ENCODE measurements around the gene LCA5L. TPM values are rescaled to one million over a fixed set of nuclear protein-coding genes. Genes with fewer than 3 reads are reported as not detected.

Gene LCA5L
- not detected for total RNA-seq
- polyA plus RNA-seq, result under 1 TPM in 1 of 2 donors, not detected in 1; 0.24 TPM
- total RNA-seq, result 0.54 reads per million

- Histone ChIP-seq H3K27ac (ENCODE audit: low read depth, low read length) (peak within 1 kb of the TSS; percentile 76), H3K9me3 (ENCODE audit: control insufficient read depth in 2 of 3, low read length in 3 of 3) (no peaks in the 10 kb centered on the region), H3K4me1 (ENCODE audit: control insufficient read depth in 2 of 2, insufficient read depth in 2 of 2, low read length in 2 of 2) (peaks cover 11 to 13% of the 10 kb centered on the region in 2 donors), H3K27me3 (ENCODE audit: control insufficient read depth in 2 of 2, insufficient read depth in 2 of 2, low read length in 2 of 2) (peaks cover 0 to 2% of the 10 kb centered on the region in 2 donors), H3K36me3 (ENCODE audit: control insufficient read depth in 2 of 3, insufficient read depth in 3 of 3, low read length in 3 of 3) (no peaks in the 10 kb centered on the region), H3K4me3 (ENCODE audit: low read length) (peak within 1 kb of the TSS; percentile 83)
- Mint-ChIP-seq H3K27ac (peak within 1 kb of the TSS; percentile 86 to 98 (median 94)), H3K27me3 (peaks cover 0 to 44% (median 14%) of the 10 kb centered on the region in 5 donors), H3K4me3 (peak within 1 kb of the TSS; percentile 91 to 99 (median 94)), H3K9me3 (peaks cover 0 to 4% (median 0%) of the 10 kb centered on the region in 11 donors), H3K4me1 (peaks cover 8 to 26% (median 14%) of the 10 kb centered on the region in 7 donors), H3K36me3 (no peaks in the 10 kb centered on the region)
- intact Hi-C loops (cut with micrococcal nuclease), result loop anchor here (1.0 to 5.0 kb wide), 10 partner anchors 57 to 1883 kb away; partner anchors contain the start of genes PSMG1 (in 2 of the 2), BRWD1 (in 1 of the 2), ETS2 (in 1 of the 2) and HMGN1 (in 1 of the 2)
- DNase-seq (peak; percentile 80 to 96 (median 90)), ATAC-seq (peak; percentile 93)
- ChIA-PET POLR2A (interaction anchor here (0.6 kb wide), 1 partner anchor 640 kb away, joined by 4 read pairs; the partner anchor contains the start of gene ETS2), CTCF (no interaction called here)
These were observed at the start of gene LCA5L for GRCh38 chr21:39445321-39446269. Gene LCA5L (minus strand): TSS chr21:39445778. CDS start chr21:39428493, 17,285 bp downstream.

- Histone ChIP-seq H3K4me3 (ENCODE audit: low read length) (no peak overlapping the region), H3K36me3 (ENCODE audit: control insufficient read depth in 2 of 3, insufficient read depth in 3 of 3, low read length in 3 of 3) (no peaks in the 10 kb centered on the region), H3K9me3 (ENCODE audit: control insufficient read depth in 2 of 3, low read length in 3 of 3) (no peaks in the 10 kb centered on the region), H3K27ac (ENCODE audit: low read depth, low read length) (no peak overlapping the region), H3K4me1 (ENCODE audit: control insufficient read depth in 2 of 2, insufficient read depth in 2 of 2, low read length in 2 of 2) (no peaks in the 10 kb centered on the region), H3K27me3 (ENCODE audit: control insufficient read depth in 2 of 2, insufficient read depth in 2 of 2, low read length in 2 of 2) (no peaks in the 10 kb centered on the region)
- intact Hi-C loops (cut with micrococcal nuclease), result no loop called here
- Mint-ChIP-seq H3K4me3 (no peak overlapping the region), H3K27ac (no peak overlapping the region), H3K36me3 (peaks cover 0 to 7% (median 4%) of the 10 kb centered on the region in 5 donors), H3K4me1 (no peaks in the 10 kb centered on the region), H3K27me3 (peaks cover 0 to 3% (median 0%) of the 10 kb centered on the region in 5 donors), H3K9me3 (peaks cover 0 to 13% (median 4%) of the 10 kb centered on the region in 11 donors)
- CTCF ChIA-PET, result no interaction called here
- POLR2A ChIA-PET, result no interaction called here
- no peak for DNase-seq
- ATAC-seq, result no peak
These were observed 43.9 kb upstream of the LCA5L start for GRCh38 chr21:39489380-39489924.

- Histone ChIP-seq H3K4me3 (ENCODE audit: low read length) (no peak overlapping the region), H3K4me1 (ENCODE audit: control insufficient read depth in 2 of 2, insufficient read depth in 2 of 2, low read length in 2 of 2) (no peaks in the 10 kb centered on the region), H3K27me3 (ENCODE audit: control insufficient read depth in 2 of 2, insufficient read depth in 2 of 2, low read length in 2 of 2) (no peaks in the 10 kb centered on the region), H3K27ac (ENCODE audit: low read depth, low read length) (no peak overlapping the region), H3K9me3 (ENCODE audit: control insufficient read depth in 2 of 3, low read length in 3 of 3) (no peaks in the 10 kb centered on the region), H3K36me3 (ENCODE audit: control insufficient read depth in 2 of 3, insufficient read depth in 3 of 3, low read length in 3 of 3) (no peaks in the 10 kb centered on the region)
- intact Hi-C loops (cut with micrococcal nuclease), result no loop called here
- POLR2A ChIA-PET, result no interaction called here
- ATAC-seq (no peak), DNase-seq (no peak)
- H3K4me1 Mint-ChIP-seq, result no peaks in the 10 kb centered on the region
- H3K4me3 Mint-ChIP-seq, result no peak overlapping the region
- H3K9me3 Mint-ChIP-seq, result no peaks in the 10 kb centered on the region
- H3K36me3 Mint-ChIP-seq, result peaks cover 0 to 8% (median 0%) of the 10 kb centered on the region in 5 donors
- no peak overlapping the region for H3K27ac Mint-ChIP-seq
- CTCF ChIA-PET, result no interaction called here
- peaks cover 0 to 2% (median 0%) of the 10 kb centered on the region in 5 donors for H3K27me3 Mint-ChIP-seq
These were observed 39.2 kb upstream of the LCA5L start for GRCh38 chr21:39484711-39485276.

DNA sequence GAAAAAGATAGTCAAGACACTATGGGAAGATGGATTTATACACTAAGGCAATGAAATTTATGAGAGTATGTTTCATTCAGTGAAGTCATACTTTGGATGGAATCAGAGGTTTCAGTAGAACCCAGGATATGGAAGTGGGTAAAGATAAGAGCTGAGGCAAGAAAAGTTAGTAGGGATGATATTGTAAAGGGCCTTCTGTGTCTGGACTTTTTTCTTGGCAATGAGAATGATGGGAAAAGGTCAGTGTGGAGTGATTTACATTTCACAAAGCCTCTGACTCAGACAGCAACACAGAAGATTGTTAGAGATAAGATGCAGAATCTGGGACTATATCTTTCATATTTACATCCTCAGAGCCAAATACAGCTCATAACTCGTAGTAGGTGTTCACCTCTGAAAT lies 38.3 kb upstream of the LCA5L start:
- peaks cover 0 to 2% (median 0%) of the 10 kb centered on the region in 5 donors for H3K27me3 Mint-ChIP-seq
- Histone ChIP-seq H3K4me3 (ENCODE audit: low read length) (no peak overlapping the region), H3K9me3 (ENCODE audit: control insufficient read depth in 2 of 3, low read length in 3 of 3) (no peaks in the 10 kb centered on the region), H3K36me3 (ENCODE audit: control insufficient read depth in 2 of 3, insufficient read depth in 3 of 3, low read length in 3 of 3) (no peaks in the 10 kb centered on the region), H3K4me1 (ENCODE audit: control insufficient read depth in 2 of 2, insufficient read depth in 2 of 2, low read length in 2 of 2) (no peaks in the 10 kb centered on the region), H3K27ac (ENCODE audit: low read depth, low read length) (no peak overlapping the region), H3K27me3 (ENCODE audit: control insufficient read depth in 2 of 2, insufficient read depth in 2 of 2, low read length in 2 of 2) (no peaks in the 10 kb centered on the region)
- peaks cover 0 to 9% (median 0%) of the 10 kb centered on the region in 5 donors for H3K36me3 Mint-ChIP-seq
- no peak for DNase-seq
- H3K4me3 Mint-ChIP-seq, result no peak overlapping the region
- intact Hi-C loops (cut with micrococcal nuclease), result no loop called here
- ChIA-PET CTCF (no interaction called here), POLR2A (no interaction called here)
- no peaks in the 10 kb centered on the region for H3K9me3 Mint-ChIP-seq
- H3K4me1 Mint-ChIP-seq, result no peaks in the 10 kb centered on the region
- no peak for ATAC-seq
- H3K27ac Mint-ChIP-seq, result no peak overlapping the region

- H3K4me1 Mint-ChIP-seq, result no peaks in the 10 kb centered on the region
These were observed 36.3 kb upstream of the LCA5L start for GRCh38 chr21:39481886-39482285.

GRCh38 chr21:39480271-39480670 lies 34.7 kb upstream of the LCA5L start:
- Histone ChIP-seq H3K4me1 (ENCODE audit: control insufficient read depth in 2 of 2, insufficient read depth in 2 of 2, low read length in 2 of 2) (no peaks in the 10 kb centered on the region), H3K36me3 (ENCODE audit: control insufficient read depth in 2 of 3, insufficient read depth in 3 of 3, low read length in 3 of 3) (no peaks in the 10 kb centered on the region), H3K27me3 (ENCODE audit: control insufficient read depth in 2 of 2, insufficient read depth in 2 of 2, low read length in 2 of 2) (no peaks in the 10 kb centered on the region), H3K9me3 (ENCODE audit: control insufficient read depth in 2 of 3, low read length in 3 of 3) (no peaks in the 10 kb centered on the region), H3K4me3 (ENCODE audit: low read length) (no peak overlapping the region), H3K27ac (ENCODE audit: low read depth, low read length) (no peak overlapping the region)
- ChIA-PET POLR2A (no interaction called here), CTCF (no interaction called here)
- H3K27me3 Mint-ChIP-seq, result peaks cover 0 to 2% (median 0%) of the 10 kb centered on the region in 5 donors
- no peak overlapping the region for H3K27ac Mint-ChIP-seq
- DNase-seq (no peak), ATAC-seq (no peak)
- H3K9me3 Mint-ChIP-seq, result no peaks in the 10 kb centered on the region
- H3K4me1 Mint-ChIP-seq, result no peaks in the 10 kb centered on the region
- intact Hi-C loops (cut with micrococcal nuclease), result no loop called here
- peaks cover 0 to 17% (median 11%) of the 10 kb centered on the region in 5 donors for H3K36me3 Mint-ChIP-seq
- H3K4me3 Mint-ChIP-seq, result no peak overlapping the region

More at GRCh38 chr21:39481886-39482285, 36.3 kb upstream of the LCA5L start:
- POLR2A ChIA-PET, result no interaction called here
- Histone ChIP-seq H3K27ac (ENCODE audit: low read depth, low read length) (no peak overlapping the region), H3K27me3 (ENCODE audit: control insufficient read depth in 2 of 2, insufficient read depth in 2 of 2, low read length in 2 of 2) (no peaks in the 10 kb centered on the region), H3K4me3 (ENCODE audit: low read length) (no peak overlapping the region), H3K9me3 (ENCODE audit: control insufficient read depth in 2 of 3, low read length in 3 of 3) (no peaks in the 10 kb centered on the region), H3K36me3 (ENCODE audit: control insufficient read depth in 2 of 3, insufficient read depth in 3 of 3, low read length in 3 of 3) (no peaks in the 10 kb centered on the region), H3K4me1 (ENCODE audit: control insufficient read depth in 2 of 2, insufficient read depth in 2 of 2, low read length in 2 of 2) (no peaks in the 10 kb centered on the region)
- CTCF ChIA-PET, result no interaction called here
- intact Hi-C loops (cut with micrococcal nuclease), result no loop called here
- H3K4me3 Mint-ChIP-seq, result no peak overlapping the region
- peaks cover 0 to 10% (median 5%) of the 10 kb centered on the region in 5 donors for H3K36me3 Mint-ChIP-seq
- H3K27me3 Mint-ChIP-seq, result peaks cover 0 to 2% (median 0%) of the 10 kb centered on the region in 5 donors
- no peaks in the 10 kb centered on the region for H3K9me3 Mint-ChIP-seq
- DNase-seq (no peak), ATAC-seq (no peak)
- H3K27ac Mint-ChIP-seq, result no peak overlapping the region
